LNCaP clone FGC (cell line): Measurements from ENCODE around the gene TK1.
A peak's percentile ranks its signal among the peaks of the same experiment; 100 is the strongest.

Source experiments
- DNase-seq: peaks from one replicate; pipeline ENCODE4 v3.0.0-alpha.2; 2011; ENCODE audit warnings: low read depth
- H3K4me3 ChIP-seq: 2 replicates; pipeline ENCODE4 v1.5.1; 2011; ENCODE audit warnings: mild to moderate bottlenecking, low read depth, low read length, control low read depth
- TF ChIP-seq, protein P1 (sequence below): IDR thresholded peaks from 2 replicates; pipeline ENCODE4 v1.5.1; 2012; ENCODE audit warnings: mild to moderate bottlenecking; ENCODE audit not compliant: control insufficient read depth, insufficient read depth; ENCODE audit errors: extremely low read depth

Gene TK1

DNA sequence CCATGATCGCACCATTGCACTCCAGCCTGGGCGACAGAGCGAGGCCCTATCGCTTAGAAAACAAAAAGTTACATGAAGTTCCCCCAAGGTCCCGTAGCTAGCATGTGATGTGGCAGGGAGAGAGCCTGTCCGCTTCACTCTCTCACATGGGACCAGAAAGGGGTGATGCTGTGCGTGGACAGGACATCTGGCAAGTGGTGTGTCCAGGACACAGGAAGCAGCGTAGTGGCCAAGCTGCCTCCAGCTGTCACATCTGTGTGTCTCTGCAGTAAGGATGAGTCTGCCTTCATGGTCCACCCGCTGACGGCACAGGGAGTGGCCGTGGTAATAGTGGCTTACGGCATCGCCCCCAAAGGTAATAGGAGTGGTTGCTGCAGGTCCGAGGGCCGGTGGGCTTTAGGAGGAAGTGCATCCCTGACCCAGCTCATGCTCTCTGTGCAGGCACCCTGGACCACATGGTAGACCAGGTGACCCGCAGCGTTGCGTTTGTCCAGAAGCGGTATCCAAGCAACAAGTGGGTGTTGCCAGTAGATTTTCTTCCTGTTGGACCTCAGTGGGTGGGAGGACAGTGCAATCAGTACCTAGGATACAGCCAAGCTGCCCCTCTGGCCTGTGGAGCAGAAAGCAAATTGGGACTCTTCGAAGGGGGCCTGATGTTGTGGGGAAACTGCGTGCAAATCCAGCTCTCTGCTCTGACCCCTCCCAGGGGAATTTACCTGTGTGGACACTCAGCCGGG lies 17.7 kb upstream of the TK1 start:
- H3K4me3 ChIP-seq: no peak overlapping the region
- TF ChIP-seq, protein P1, sequence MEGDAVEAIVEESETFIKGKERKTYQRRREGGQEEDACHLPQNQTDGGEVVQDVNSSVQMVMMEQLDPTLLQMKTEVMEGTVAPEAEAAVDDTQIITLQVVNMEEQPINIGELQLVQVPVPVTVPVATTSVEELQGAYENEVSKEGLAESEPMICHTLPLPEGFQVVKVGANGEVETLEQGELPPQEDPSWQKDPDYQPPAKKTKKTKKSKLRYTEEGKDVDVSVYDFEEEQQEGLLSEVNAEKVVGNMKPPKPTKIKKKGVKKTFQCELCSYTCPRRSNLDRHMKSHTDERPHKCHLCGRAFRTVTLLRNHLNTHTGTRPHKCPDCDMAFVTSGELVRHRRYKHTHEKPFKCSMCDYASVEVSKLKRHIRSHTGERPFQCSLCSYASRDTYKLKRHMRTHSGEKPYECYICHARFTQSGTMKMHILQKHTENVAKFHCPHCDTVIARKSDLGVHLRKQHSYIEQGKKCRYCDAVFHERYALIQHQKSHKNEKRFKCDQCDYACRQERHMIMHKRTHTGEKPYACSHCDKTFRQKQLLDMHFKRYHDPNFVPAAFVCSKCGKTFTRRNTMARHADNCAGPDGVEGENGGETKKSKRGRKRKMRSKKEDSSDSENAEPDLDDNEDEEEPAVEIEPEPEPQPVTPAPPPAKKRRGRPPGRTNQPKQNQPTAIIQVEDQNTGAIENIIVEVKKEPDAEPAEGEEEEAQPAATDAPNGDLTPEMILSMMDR: no peak
- DNase-seq: no peak

DNA sequence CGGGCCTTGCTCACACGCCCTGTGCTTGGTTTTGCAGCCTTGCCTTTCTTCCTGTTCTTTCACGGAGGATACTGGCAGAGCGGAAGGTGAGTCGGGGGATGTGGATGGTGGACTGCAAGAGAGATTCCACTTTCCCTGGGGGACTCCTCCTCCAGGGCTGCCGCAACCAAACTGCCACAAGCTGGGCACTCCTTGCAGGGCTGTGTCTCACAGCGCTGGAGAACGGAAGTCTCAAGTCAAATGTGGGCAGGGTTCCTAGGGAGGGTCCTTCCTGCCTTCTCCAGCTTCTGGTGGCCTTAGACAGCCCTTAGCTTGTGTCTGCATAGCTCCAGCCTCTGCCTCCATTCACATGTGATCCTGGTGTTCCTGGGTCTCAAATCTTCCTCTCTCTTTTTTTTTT lies 15.8 kb upstream of the TK1 start:
- TF ChIP-seq, protein P1: no peak
- H3K4me3 ChIP-seq: no peak overlapping the region
- DNase-seq: no peak

DNA sequence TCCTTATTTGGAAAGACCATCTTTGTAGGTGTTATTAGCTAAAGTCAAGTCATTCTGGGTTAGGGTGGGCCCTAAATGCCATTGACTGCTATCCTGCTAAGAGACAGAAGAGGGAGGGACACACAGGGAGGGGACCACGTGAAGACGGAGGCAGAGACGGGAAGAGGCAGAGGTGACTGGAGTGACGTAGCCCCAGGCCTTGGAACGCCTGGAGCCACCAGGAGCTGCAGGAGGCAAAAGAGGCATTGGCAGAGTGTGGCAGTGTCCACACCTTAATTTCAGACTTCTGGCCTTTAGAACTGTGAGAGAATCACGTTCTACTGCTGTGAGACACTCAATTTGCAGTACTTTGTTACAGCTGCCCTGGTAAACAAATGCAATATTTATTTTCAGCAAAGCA lies 13.6 kb upstream of the TK1 start:
- no peak for DNase-seq
- H3K4me3 ChIP-seq: no peak overlapping the region
- TF ChIP-seq, protein P1: no peak

DNA sequence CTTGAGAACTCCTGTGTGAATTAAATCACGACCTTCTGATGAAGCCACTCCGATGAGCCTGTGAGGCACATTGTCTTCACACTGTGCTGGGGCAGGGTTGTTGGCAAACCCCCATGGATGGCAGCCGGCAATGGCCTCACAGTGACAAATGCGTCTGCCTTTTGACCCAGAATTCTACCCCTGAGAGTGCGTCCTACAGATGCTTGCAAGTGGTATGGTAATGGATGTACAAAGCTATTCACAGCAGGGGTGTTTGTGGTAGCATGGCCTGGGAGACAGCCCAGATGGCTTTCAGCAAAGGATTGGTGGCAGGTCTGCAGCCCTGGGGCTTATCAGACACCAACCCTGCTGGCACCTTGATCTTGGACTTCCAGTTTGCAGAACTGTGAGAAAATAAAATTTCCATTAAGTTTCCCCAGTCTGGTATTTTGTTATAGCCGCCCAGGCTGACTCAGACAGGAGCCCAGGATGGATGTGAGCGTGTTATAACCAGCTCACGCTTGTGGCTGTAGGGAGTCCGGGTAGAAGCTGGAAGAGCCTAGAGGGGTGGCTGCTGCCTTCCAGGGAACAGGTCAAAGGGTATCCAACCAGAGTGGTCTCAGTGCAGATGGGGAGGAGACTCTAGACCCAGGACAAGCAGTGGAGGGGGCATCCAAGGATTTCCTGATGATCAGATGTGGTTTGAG lies 10.4 kb upstream of the TK1 start:
- TF ChIP-seq, protein P1: no peak
- H3K4me3 ChIP-seq: no peak overlapping the region
- DNase-seq: no peak

DNA sequence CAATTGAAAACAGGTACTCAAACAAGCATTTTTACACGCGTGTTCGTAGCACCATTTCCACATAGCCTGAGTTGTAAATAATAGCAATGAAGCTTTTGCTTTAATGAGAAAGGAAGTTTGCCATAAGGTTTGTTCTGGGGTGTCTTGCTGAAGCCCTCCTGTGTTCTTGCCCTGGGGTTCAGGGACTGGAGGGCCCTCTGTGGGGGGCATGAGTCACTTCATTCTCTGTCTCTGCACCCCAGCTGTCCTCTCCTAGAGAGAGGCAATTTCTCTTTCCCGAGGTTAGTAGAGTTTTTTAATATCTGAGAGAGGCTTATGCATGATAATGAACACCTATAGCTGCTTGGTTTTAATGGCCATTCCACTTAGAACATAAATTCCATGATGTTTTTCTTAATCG lies 9.9 kb upstream of the TK1 start:
- H3K4me3 ChIP-seq: no peak overlapping the region
- TF ChIP-seq, protein P1: no peak
- DNase-seq: no peak

DNA sequence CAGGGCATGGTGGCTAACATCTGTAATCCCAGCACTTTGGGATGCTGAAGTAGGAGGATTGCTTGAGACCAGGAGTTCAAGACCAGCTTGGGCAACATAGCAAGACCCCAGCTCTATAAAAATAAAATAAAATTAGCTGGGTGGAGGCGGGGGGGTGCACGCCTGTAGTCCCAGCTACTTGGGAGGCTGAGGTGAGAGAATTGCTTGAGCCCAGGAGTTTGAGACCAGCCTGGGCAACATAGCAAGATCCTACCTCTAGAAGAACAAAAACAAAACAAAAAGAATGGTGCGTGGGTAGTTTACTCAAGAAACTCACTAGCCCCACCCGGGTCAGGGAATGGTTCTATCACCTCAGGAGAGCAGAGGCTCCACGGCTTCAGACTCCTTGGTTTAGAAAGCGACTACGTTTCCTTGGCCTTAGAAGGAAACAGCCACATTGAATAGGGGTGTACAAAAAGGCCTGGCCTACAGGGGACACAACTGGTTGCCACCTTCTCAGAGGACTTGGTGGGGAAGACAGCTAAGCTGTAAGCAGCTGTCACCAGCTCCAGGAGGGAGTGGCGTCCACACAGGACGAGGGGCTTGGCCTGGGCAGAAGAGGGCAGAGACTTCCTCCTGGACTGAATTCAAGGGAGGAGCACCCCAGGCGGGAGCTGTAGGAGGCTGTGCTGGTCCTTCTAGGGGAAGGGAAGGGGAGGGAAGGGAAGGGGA lies 716 bp downstream of the TK1 start:
- H3K4me3 ChIP-seq: peak overlapping the region; percentile 74
- DNase-seq: no peak
- TF ChIP-seq, protein P1: no peak
